Measurements from ENCODE around the gene GRK4. TPM values are rescaled to one million over a fixed set of nuclear protein-coding genes. Genes with fewer than 3 reads are reported as not detected.

Gene GRK4
- total RNA-seq, 1 experiment from 2014 or later, result 4.2 TPM

GRCh38 chr4:2932951-2933565 lies 30.3 kb upstream of the GRK4 start:
- Histone ChIP-seq H3K27ac (ENCODE audit: low read depth, low read length) (peak overlapping the region; percentile 73; the same call in 1 of the 2 replicates), H3K36me3 (ENCODE audit: control insufficient read depth in 1 of 2, insufficient read depth in 2 of 2, low read length in 2 of 2) (peaks cover 2 to 37% of the 10 kb centered on the region in 2 experiments; a peak in 2 of 4 replicates), H3K4me1 (ENCODE audit: control insufficient read depth in 1 of 2, insufficient read depth in 2 of 2, low read length in 2 of 2) (peaks cover 24 to 40% of the 10 kb centered on the region in 2 experiments), H3K4me2 (ENCODE audit: low read length) (peak overlapping the region; percentile 89), H3K9me2 (ENCODE audit: insufficient read depth) (no peaks in the 10 kb centered on the region), H4K20me1 (ENCODE audit: insufficient read depth) (peaks cover 5% of the 10 kb centered on the region; the same call in 1 of the 2 replicates), H3K27me3 (ENCODE audit: insufficient read depth, low read length) (no peaks in the 10 kb centered on the region), H2AFZ (ENCODE audit: low read depth, low read length, poor library complexity, severe bottlenecking) (no peak overlapping the region), H3K4me3 (replicated peaks in 1 of 2; ENCODE audit: low read depth in 1 of 2, low read length in 2 of 2) (peak overlapping the region; percentile 65 to 95), H3K9me3 (ENCODE audit: control insufficient read depth in 1 of 2, insufficient read depth in 1 of 2, low read depth in 1 of 2, low read length in 2 of 2) (no peaks in the 10 kb centered on the region), H3K79me2 (ENCODE audit: insufficient read depth, low read length) (peaks cover 36% of the 10 kb centered on the region), H3K9ac (ENCODE audit: low read length) (peak overlapping the region; percentile 74)
- POLR2A ChIA-PET, result no interaction called here
- ATAC-seq, result no peak
- BruUV-seq (replicated peaks), result no TSS peak
- no peak for DNase-seq (ENCODE audit: low read depth, low spot score)
- CTCF ChIA-PET, result no interaction called here
- intact Hi-C loops (cut with micrococcal nuclease), result no loop called here
- TF ChIP-seq ELF1 (IDR thresholded peaks at IDR 0.05; ENCODE audit: borderline replicate concordance, low read depth) (no peak), POLR2A (IDR thresholded peaks at IDR 0.05; ENCODE audit: borderline replicate concordance, extremely low read depth, insufficient read depth, insufficient read length) (no peak), RAD21 (IDR thresholded peaks at IDR 0.05; ENCODE audit: low read depth) (no peak), CEBPB (IDR thresholded peaks at IDR 0.05; ENCODE audit: low read depth) (no peak), EGR1 (IDR thresholded peaks at IDR 0.05; ENCODE audit: low read depth) (no peak), ATF3 (IDR thresholded peaks at IDR 0.05) (no peak), FOSL1 (IDR thresholded peaks at IDR 0.05; ENCODE audit: low read depth) (no peak), POLR2AphosphoS5 (IDR thresholded peaks at IDR 0.05; ENCODE audit: low read depth, low read length) (no peak), SIN3A (IDR thresholded peaks at IDR 0.05; ENCODE audit: low read depth) (no peak), TCF7L2 (IDR thresholded peaks at IDR 0.05; ENCODE audit: borderline replicate concordance, extremely low read depth, insufficient read depth, insufficient read length) (no peak)
- RAD21 ChIA-PET (ENCODE audit: low non-redundant PET in 1 of 2, low total read pairs in 2 of 2, uncharacterized antibody in 2 of 2, unreplicated experiment in 2 of 2), result no interaction called here

GRCh38 chr4:2933566-2934076 lies 29.8 kb upstream of the GRK4 start:
- Histone ChIP-seq H3K4me2 (ENCODE audit: low read length) (peak overlapping the region; percentile 89), H3K9ac (ENCODE audit: low read length) (peak overlapping the region; percentile 74), H2AFZ (ENCODE audit: low read depth, low read length, poor library complexity, severe bottlenecking) (no peak overlapping the region), H3K79me2 (ENCODE audit: insufficient read depth, low read length) (peaks cover 36% of the 10 kb centered on the region), H3K9me2 (ENCODE audit: insufficient read depth) (no peaks in the 10 kb centered on the region), H3K9me3 (ENCODE audit: control insufficient read depth in 1 of 2, insufficient read depth in 1 of 2, low read depth in 1 of 2, low read length in 2 of 2) (no peaks in the 10 kb centered on the region), H3K4me3 (replicated peaks in 1 of 2; ENCODE audit: low read depth in 1 of 2, low read length in 2 of 2) (peak overlapping the region; percentile 65 to 95), H3K27ac (ENCODE audit: low read depth, low read length) (peak overlapping the region; percentile 73), H3K27me3 (ENCODE audit: insufficient read depth, low read length) (no peaks in the 10 kb centered on the region), H4K20me1 (ENCODE audit: insufficient read depth) (peaks cover 5% of the 10 kb centered on the region; the same call in 1 of the 2 replicates), H3K36me3 (ENCODE audit: control insufficient read depth in 1 of 2, insufficient read depth in 2 of 2, low read length in 2 of 2) (peaks cover 3 to 41% of the 10 kb centered on the region in 2 experiments; a peak in 2 of 4 replicates), H3K4me1 (ENCODE audit: control insufficient read depth in 1 of 2, insufficient read depth in 2 of 2, low read length in 2 of 2) (peaks cover 24 to 41% of the 10 kb centered on the region in 2 experiments)
- ChIA-PET RAD21 (ENCODE audit: low non-redundant PET in 1 of 2, low total read pairs in 2 of 2, uncharacterized antibody in 2 of 2, unreplicated experiment in 2 of 2) (no interaction called here), CTCF (no interaction called here), POLR2A (no interaction called here)
- intact Hi-C loops (cut with micrococcal nuclease), result loop anchor here (2.0 kb wide), 1 partner anchor 169 kb away; no protein-coding TSS in a partner anchor
- DNase-seq (ENCODE audit: low read depth, low spot score) (no peak), ATAC-seq (no peak)
- BruUV-seq (replicated peaks), result TSS peak; percentile 2
- TF ChIP-seq ZFX (IDR thresholded peaks at IDR 0.05) (no peak), ZNF274 (IDR thresholded peaks at IDR 0.05; ENCODE audit: low read depth, low read length) (no peak), CEBPB (IDR thresholded peaks at IDR 0.05; ENCODE audit: low read depth) (no peak), EZH2phosphoT487 (IDR thresholded peaks at IDR 0.05; ENCODE audit: borderline replicate concordance) (no peak), YY1 (IDR thresholded peaks at IDR 0.05; ENCODE audit: extremely low read depth, insufficient replicate concordance, low read depth, low read length) (no peak), REST (IDR thresholded peaks at IDR 0.05; ENCODE audit: low read depth) (no peak), TCF7L2 (IDR thresholded peaks at IDR 0.05; ENCODE audit: borderline replicate concordance, extremely low read depth, insufficient read depth, insufficient read length) (no peak), FOSL1 (IDR thresholded peaks at IDR 0.05; ENCODE audit: low read depth) (no peak), SIN3A (IDR thresholded peaks at IDR 0.05; ENCODE audit: low read depth) (no peak), ATF3 (IDR thresholded peaks at IDR 0.05) (no peak), MAX (IDR thresholded peaks at IDR 0.05) (no peak)
